GM19397 (cell line): ENCODE measurements around the gene ART4.

Experiments used
- ATAC-seq: cut with Tn5 transposase; IDR thresholded peaks from one replicate; pipeline ENCODE4 v1.9.1; 2021; ENCODE audit warnings: mild to moderate bottlenecking, moderate library complexity; ENCODE audit not compliant: unreplicated experiment

Gene ART4

DNA sequence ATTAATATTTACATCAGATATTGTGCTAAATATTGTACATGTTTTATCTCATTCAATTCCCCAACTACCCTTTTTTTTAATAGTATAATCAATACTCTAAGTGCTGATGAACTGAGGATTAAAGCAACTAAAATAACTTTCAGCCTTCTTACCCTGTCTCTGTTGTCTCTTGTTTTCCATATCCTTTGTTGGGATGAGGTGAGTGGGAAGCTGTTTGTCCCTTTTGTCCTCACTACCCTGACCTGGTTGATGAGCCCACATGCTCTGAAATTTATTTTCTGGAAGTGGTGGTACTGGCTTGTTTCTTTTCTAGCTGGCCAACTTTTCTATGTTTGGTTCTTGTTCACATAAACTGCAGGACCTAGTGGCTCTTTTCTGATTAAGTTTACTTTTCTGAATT is 9.6 kb upstream of the ART4 start:
- ATAC-seq: no peak

DNA sequence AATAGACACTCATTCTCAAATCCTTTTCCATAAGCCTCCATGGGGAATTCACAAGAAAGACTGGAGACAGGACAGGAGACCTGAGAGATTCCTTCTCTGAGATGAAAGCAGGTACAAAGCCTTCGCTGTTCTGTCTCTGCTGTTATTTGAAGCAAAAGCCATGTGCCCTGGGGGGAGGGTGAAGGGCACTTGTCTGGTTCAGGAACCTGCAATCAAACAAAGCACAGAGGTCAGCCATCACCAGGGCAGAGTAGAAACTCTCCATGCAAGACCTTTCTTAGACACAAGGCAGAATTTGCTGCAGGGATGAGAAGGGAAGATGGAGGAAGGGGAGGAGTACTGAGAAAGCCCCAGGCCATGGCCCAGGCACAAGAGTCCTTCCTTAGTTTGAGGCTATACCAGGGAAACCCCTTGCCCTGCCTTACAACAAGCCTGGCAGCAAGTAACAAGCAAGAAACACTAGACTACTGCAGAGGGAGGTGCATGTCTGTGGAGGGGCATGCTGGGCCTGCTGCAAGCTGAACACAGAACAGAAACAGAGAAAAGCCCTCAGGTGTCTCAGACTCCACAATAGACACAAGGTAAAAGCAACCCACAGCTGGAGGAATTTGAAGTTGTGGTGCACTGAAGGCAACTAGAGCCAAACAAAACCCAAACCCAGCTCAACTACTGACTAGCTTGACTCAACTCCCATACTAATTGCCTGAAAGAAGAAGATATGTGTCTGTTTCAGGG is 7.8 kb upstream of the ART4 start:
- ATAC-seq: peak; percentile 62

DNA sequence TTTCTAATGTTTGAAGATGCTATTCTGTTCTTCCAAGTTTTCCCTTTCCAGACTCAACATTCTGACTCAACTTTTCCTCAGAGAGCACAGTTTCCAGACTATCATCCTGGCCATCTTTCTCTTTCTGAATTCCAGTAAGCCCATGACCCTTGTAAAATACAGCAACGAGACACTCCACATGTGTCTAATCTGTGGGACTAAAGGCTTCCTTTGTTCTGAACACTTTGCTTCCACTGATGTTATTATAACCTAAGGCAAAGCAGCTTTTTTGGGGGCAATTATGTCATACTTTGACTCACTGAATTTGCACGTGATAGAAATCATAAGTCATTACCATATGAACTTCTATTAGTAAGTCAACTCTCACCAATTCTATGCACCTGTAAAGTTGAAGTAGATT is 6.3 kb upstream of the ART4 start:
- ATAC-seq: no peak

DNA sequence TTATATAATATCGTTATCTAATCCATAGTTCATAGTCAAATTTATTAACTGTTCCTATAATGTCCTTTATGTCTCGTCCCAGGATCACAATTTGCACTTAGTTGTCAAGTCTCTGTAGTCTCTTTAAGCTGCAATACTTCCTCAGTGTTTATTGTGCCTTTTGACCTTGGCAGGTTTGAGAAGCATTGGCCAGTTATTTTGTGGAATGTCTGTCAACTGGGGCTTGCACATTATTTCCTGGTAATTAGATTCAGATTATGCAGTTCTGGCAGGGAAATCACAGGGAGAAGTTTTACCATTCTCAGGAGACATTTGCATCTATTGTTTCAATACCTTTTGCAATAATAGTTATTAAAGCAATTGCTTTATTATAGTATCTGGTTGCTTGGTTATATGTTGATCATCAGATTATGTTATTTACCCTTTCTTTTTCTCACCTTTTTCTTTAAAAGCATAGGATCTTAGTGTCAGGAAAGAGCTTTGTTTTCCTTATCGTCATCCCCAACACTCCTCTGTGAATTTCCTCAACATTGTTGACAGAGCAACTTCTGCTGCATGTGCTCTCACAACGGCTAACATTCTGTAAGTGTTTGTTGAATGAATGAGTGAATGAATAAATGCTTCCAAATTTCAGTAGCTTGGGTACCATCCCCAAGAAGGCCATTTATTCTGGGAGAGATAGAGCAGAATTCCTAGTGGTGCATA is 3.7 kb upstream of the ART4 start:
- no peak for ATAC-seq

DNA sequence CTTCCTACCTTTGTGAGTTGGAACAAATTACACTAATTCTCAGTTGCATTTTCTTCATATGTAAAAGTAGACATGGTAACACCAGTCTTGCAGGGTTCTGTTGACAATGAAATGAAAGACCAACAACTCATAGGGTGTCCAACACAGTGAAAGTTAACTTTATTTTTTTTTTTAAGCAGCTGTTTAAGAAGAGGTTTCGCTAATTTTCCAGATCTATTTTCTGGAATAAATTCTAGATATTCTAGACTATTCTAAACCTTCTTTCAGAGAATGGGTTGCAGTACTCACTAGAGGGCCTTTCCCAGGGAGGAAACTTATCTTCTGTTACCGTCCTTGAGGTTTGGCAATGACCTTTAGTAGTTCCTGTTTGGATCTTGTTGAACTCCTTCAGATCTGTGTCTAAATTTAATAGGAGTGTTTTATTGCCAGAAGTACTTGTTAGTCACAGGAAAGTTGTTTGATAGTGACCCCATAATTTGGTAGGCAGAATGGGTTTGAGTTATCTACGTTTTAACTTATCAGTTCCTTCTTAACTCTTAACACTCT is 2.8 kb upstream of the ART4 start:
- ATAC-seq: no peak

DNA sequence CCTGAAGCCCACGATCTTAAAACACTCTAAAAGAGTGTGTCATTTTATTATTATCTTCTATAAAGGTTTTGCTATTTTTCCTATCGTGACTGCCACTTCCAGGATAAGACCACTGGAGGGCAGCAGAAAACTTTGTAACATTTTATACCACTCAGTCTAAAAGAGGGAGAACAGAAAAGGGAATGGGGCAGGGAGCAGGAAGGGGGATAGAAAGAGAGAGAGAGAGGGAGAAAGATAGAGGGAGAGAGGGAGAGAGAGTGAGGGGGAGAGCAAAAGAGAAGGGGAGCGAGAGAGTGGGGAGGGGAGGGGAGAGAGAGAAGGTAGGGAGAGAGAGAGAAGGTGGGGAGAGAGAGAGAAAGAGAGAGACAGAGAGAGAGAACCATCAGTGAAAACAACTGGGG is 2.0 kb upstream of the ART4 start:
- no peak for ATAC-seq

DNA sequence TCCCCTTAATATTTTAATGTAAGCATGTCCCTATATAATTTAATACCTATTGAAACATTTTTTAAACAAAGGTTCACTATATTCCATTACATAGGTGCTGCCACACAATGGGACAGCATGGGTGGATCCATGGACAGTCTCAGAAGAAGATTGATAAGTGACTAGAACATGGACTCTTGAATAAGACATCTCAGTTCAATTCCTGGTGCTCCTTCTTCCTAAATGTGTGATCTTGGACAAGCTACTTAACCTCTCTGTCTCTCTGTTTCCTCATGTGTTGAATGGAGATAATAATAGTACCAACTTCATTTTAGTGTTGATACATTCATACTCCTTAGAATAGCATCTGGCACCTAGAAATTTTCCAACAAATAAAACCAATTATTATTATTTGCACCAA is 1.1 kb upstream of the ART4 start:
- ATAC-seq: no peak

DNA sequence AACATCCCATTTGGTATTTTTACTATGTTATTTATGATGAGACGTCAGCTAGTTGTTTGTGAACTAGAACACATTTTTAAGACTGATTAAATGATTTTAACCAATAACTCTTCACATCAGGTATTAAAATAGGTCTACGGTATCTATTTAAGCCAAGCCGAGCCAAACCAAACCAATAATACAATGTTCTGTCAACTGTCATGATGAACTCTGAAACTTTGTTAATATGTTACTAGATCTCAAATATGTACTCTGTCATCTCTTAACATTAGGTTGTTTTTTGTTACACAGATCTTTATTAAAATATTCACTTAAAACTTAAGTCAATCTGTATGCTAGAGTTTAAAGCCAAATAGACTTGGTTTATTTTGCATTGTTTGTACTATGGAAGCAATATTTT is 1.0 kb downstream of the ART4 start:
- ATAC-seq: no peak

DNA sequence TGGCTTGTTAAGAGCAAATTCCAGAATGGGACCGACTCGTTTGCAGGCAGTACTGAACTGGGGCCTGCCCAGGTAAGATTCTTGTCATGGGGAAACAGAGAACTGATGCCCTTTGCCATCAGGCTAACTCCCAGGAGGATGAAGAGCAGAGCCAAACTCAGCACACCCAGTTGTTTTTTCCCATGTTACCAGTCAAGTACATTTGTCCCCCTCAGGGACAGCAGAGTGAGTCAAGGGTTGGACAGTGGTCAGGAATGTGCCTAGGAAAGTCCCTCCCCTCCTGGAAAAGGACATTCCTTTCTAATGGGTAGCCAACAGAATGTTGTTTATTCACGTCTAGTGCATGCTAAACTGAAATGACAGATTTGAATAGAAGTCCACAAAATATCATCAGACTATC is 1.6 kb downstream of the ART4 start:
- ATAC-seq: no peak

DNA sequence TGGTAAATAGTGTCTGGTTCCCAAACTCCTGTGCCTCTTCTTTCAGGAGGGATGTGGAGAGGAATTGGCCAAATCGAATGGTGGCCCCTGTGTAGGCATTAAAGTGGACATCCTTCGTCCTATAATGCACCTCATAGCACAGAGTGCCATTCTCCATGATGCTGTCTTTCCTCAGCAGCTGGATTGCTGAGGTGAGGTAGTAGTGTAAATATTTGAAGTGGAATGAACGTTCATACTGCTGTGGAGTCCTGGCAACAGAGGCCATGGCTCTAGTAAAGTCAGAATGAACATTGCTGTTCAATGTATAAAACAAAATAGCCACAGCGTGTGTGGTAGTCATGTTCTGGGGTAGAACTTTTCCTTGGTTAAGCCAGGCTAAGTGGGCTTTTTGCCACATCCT is 2.7 kb downstream of the ART4 start:
- ATAC-seq: no peak

DNA sequence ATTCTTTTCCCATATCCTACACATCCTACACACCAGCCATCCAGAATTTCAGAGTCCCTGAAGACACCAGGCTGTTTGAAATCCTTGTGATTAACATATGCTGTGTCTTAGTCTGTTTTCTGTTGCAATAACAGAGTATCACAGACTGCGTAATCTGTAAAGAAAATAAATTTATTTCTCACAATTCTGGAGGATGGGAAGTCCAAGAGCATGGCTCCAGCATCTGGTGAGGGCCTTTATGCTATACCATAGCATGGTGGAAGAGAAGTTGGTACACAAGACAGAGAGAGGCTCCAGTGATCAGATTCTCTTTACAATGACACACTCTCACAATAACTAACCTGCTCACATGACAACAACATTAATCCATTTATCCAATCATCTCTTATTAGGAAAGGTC is 4.1 kb downstream of the ART4 start:
- no peak for ATAC-seq

DNA sequence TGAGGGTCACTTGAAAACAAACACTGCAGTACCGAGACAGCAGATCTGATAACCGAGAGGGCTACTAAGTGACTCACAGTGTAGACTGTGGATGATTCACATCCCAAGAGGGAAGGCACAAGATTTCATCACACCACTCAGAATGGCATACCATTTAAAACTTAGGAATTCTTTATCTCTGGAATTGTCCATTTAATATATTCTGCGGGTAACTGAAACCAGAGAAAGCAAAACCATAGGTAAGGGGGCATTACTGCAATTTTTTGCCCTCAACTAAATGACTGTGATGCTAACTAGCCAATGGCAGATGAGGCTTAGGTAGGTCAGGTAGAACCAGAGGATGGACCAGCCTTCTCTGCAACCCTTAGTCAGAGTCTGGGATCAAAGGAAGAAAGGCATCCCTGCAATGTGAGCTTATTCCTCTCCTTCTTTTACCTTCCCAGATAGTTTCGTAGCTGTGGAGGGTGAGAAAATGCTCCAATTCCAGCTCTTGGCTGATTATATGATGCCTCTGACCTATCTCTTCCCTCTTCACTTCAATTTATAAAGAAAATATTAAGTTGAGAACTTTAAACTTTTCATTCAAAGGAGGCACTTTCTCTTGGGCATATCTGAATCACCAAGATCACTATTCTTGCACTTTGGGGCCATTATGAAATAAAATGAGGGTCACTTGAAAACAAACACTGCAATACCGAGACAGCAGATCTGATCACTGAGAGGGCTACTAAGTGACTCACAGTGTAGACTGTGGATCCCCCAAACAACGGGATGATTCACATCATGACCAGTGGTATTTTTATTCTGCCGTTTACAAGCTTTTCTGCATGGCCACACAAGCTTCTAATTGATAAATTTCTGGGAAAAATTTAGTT is 6.8 kb downstream of the ART4 start:
- no peak for ATAC-seq

DNA sequence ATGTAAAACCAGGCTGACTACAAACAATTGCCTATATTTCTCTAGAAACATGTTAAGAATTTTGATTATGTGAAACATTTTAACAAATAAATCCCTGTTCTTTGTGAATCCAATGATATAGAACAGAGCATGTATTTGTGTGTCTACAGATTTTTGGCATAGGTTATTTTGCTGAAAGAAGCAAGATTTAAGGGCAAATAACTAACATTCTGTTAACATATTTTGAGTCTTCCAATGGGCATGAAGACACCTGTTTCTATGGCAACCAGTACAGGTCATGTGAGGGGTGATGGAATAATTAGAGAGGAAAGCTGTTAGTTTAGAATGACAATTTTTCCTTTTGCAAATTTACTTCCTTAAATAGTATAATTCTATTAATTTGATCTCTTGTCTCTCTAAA is 8.8 kb downstream of the ART4 start:
- no peak for ATAC-seq

DNA sequence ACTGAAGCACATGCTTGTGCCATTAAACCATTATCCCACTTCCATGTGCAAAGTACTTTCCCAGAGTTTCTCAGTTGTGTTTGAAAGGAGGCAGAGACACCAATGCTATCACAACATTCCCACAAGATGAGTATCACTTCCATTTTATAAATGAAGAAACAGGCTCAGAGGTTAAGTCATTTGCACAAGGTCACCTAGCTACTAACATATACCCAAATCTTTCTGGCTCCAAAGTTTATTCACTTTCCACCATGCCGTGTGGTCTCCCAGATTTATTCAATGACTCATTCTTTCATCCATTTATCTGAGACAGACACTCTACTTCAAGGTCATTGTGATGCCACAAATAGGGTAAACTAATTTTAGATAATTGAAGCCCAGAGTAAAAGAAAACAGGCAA is 9.4 kb downstream of the ART4 start:
- no peak for ATAC-seq

DNA sequence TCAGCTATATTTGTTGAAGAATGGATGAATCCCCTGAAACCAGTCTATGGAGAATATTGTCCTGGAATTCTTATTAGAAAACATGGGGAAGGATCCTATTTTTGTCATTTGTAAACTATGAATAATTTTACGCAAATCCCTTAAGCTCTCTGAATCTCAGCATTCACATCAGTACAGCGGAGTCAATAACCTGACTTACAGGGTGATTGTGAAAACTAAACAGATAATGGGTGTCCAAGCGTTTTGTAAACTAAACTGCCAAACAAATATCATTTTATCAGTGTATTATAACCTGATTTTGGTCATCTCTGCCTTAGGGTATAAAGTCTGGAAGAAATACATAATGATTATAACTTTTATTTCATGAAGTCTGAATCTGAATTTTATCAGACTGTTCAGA is 10.0 kb downstream of the ART4 start:
- ATAC-seq: no peak

DNA sequence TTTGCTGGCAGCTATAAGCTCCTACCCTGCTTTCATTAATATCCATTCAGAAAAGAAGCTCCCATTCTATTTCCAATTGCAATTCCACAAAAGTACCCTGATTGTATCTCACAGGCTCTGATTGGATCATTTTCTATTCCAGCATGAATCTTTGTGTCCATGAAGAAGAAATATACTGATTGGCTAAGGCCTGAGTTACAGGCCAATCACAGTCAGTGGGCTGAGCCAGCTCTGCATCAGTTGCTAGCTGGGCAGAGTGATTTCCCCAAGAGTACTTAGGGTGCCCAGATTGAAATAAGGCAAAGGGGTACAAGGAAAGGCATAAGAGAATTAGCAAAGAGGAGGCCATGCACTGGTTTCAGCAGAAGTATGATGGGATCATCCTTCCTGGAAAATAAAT is 14.4 kb downstream of the ART4 start:
- ATAC-seq: peak; percentile 50

DNA sequence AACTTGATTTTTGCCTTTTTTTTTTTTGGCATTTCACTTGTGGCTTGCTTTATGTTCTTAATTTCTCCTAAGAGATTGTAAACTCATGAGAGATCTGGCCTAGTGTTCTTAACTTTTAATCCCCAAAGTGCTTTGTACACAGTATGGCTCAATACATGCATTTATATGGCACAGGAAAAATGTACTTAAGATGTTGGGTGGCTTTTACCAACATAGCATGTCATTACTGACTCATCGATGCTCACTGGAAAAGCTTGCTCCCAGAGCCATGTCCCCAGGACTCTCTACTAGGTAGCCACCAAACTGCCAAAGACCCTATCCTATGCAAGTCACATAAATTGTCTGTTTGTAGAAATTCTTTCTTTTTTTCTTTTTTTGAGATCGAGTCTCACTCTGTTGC is 16.3 kb downstream of the ART4 start:
- ATAC-seq: no peak

DNA sequence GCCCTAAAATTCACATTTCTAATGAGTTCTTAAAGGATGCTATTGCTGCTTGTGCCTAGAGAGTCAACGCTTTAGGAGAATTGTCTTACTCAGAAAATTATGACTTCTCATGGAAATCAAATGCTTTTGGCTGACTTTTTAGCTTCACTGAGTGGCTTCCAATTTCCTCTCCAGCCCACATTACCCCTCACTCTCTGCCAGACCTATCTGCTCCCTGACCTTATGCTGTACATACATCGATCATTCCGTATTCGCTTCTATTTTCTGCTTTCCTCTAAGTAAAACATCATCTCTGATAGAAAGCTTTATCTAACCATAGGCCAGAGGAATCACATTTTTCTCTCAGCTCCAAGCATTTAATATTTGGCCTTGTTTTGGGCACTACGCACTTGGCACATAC is 16.8 kb downstream of the ART4 start:
- no peak for ATAC-seq

DNA sequence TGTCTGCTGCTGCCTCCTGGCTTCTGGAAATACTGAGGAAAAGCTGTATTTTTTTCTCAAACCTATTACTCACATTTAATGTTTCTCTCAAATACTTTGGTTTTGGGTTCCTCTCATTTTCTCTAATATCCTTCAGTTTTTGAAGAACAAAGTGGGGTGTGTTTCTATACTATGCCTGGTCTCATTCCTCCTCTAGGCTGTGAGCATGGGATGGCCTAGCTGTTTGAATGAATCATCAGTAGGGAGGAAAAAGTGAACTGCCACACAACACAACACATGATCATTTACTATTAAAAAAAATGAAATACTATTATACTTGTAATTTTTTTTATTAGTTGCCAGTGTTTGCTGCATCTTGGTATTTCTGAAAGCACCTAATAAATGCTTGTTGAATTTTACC is 18.1 kb downstream of the ART4 start:
- ATAC-seq: no peak

DNA sequence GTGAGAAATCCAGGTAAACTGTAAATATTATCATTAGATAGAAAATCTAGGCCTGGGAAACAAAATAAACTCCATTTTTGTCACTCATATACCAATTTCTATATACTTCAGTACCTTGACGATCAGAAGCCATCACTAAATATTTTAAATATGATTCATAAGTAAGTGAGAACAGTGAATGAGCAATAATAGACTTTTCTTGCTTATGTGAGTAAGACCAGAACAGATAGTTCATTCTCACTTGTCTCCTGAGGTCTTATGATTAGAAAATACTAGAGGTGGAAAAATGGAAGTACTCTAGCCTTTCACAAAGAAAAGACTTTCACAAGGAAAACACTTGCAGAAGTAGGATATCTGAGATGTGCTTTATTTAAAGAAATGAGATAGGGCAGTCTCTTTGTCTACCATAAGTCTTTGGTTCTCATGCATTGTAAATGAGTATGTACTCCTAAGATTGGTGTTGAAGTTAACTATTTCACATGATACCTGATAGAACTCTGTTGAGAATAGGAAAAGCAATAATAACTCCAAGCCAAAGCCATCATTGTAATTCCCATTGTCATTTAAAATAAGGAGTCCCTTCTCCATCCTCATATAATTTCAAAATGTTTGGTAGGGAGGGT is 19.2 kb downstream of the ART4 start:
- ATAC-seq: no peak

DNA sequence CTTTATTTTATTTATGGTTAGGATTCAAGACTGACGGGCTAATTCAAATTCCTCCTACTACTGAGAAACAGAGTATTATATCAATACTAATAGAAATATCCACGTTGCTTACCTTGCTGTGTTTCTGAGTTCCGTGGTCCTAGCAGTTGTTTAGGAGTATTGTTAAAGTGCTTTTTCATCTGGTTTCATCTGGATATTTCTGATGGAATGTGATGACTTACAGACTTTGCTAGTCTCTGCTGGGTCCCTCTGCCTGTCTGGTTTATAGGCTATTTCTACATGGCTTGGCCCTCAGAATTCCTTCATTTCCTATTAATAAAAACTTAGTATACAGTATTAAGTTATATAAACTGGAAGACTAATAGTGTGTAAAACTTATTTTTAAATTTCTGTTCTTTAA is 29.3 kb downstream of the ART4 start, which contains the start of gene SMCO3:
TSS of gene SMCO3 (minus strand) at position 169 of the 400 bp plus-strand sequence. CDS start 7,502 bp downstream, outside the sequence.
- ATAC-seq: no peak
